ENCODE data around the gene OR2AT4.
"Not testable (repeated sequence)": the region's sequence is repeated elsewhere in the genome, so short reads cannot be mapped to it uniquely, and the experiment has no call there.

OR2AT4 gene

GRCh38 chr11:75047191-75047590 is 49.5 kb downstream of the OR2AT4 start:
- no peak for TF ChIP-seq CTCF (IDR thresholded peaks at IDR 0.05; ENCODE audit: low read depth, low read length)
- DNase-seq (ENCODE audit: extremely low read depth, low read depth), result no peak

- DNase-seq (ENCODE audit: extremely low read depth, low read depth), result not testable (repeated sequence)
These were observed 50.0 kb downstream of the OR2AT4 start for GRCh38 chr11:75046668-75047067.

GRCh38 chr11:75044381-75045170 is 52.1 kb downstream of the OR2AT4 start:
- DNase-seq (ENCODE audit: extremely low read depth, low read depth), result not testable (repeated sequence)

GRCh38 chr11:75041821-75042220 is 54.9 kb downstream of the OR2AT4 start:
- DNase-seq (ENCODE audit: extremely low read depth, low read depth), result not testable (repeated sequence)

GRCh38 chr11:75041263-75041662 is 55.4 kb downstream of the OR2AT4 start:
- no peak for DNase-seq (ENCODE audit: extremely low read depth, low read depth)
- no peak for TF ChIP-seq CTCF (IDR thresholded peaks at IDR 0.05; ENCODE audit: low read depth, low read length)

- no peak for DNase-seq (ENCODE audit: extremely low read depth, low read depth)
- TF ChIP-seq CTCF (IDR thresholded peaks at IDR 0.05; ENCODE audit: low read depth, low read length), result no peak
These were observed 56.4 kb downstream of the OR2AT4 start for GRCh38 chr11:75040167-75040770.

GRCh38 chr11:75035911-75036565 is 60.6 kb downstream of the OR2AT4 start:
- TF ChIP-seq CTCF (IDR thresholded peaks at IDR 0.05; ENCODE audit: low read depth, low read length), result no peak
- no peak for DNase-seq (ENCODE audit: extremely low read depth, low read depth)

- DNase-seq (ENCODE audit: extremely low read depth, low read depth), result no peak
- TF ChIP-seq CTCF (IDR thresholded peaks at IDR 0.05; ENCODE audit: low read depth, low read length), result no peak
These were observed 61.4 kb downstream of the OR2AT4 start for GRCh38 chr11:75035256-75035655.
